ENCODE data around the gene PDGFC.

PDGFC gene

DNA sequence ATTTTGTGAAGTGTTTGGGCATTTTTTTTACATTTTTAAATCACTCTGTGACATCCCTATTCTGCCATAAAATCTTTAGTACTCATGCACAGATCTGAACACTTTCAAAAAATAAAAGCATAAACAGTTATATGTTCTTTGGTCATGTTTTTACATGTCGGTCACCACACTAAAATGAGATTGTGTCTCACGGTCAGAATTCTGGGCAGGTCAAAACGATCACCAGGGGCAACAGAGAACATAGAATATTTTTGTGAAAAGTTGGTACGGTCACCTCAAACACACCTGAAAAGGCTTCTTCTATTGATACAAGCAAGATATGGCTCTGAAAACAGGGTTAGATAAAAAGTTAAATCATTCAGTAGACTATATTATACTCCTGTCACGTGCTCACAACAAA is 189.1 kb downstream of the PDGFC start:
- DNase-seq (ENCODE audit: low read depth), result no peak

- DNase-seq (ENCODE audit: low read depth), result no peak
Observed at GRCh38 chr4:156781852-156782251, 189.7 kb downstream of the PDGFC start.

DNA sequence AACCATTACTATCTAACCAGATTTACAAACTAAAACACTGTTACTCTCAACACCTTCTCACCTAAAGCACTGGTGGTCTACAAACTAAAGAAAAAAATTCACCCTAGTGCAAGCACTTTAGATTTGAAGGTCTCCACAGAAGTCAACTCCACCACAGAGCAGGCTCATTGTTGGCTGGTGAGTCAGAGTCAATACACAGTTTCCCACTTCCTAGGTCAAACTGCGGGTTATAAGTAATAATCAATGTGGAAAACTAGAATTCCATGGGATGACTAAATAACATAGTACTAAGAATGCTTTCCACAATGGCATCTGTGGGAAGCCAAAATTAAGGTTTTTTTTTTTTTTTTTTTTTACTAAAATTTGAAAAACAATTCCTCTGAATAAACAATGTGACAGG is 191.8 kb downstream of the PDGFC start:
- no peak for DNase-seq (ENCODE audit: low read depth)

DNA sequence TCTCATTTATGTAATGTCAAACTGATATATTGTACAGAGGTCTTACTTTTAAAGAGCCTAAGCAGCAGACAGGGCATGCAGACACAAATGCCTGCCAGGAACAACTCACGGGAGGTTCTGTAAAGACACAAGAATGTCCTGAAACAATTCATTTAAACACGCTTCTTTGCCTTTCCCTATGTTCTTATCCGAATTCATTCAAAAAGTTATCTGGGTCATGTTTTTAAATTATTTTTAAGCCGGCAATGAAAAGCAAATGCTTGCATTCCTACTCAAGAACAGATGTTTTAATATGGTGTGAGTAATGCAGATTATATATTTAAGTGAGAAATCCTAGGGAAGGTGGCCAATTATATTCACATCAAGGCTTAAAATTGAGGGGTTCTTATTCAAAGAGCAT is 192.6 kb downstream of the PDGFC start:
- DNase-seq (ENCODE audit: low read depth), result no peak

GRCh38 chr4:156778606-156779005 is 193.0 kb downstream of the PDGFC start:
- DNase-seq (ENCODE audit: low read depth), result no peak

DNA sequence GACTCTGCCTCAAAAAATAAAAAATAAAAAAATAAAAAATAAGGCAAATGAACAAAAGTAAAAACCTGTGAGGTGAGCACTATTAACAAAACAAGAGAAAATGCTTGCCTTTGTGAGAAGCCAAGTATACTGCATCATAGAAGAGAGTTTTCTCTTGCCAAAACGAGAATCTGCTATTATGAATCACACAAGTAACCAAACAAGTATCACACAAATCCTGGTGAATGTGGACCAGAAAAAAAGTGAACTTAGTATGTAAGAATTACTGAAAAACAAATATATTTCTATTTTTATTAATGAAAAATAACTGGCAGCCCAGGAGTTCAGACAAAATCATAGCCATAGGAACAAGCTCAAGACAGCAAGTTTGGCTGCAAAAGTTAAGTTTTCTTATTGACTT is 193.5 kb downstream of the PDGFC start:
- no peak for DNase-seq (ENCODE audit: low read depth)

DNA sequence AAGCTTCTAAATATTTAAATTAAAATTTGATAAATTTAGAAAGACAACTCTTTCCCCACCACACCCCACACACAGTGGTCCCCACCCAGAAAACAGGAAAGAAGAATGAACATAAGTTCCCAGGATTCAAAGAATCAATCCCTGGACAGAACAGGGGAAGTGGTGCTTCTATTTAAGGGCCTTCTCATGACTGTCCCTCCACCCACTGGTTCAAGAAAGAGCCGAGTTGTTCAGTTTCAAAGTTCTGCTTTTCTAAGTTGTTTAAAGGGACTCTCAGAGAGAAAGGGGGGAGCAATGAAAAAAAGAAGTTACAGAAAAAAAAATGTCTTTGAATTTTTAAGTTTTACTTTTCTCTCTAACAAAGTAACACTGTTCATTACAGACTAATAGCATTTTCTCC is 195.8 kb downstream of the PDGFC start:
- DNase-seq (ENCODE audit: low read depth), result no peak

DNA sequence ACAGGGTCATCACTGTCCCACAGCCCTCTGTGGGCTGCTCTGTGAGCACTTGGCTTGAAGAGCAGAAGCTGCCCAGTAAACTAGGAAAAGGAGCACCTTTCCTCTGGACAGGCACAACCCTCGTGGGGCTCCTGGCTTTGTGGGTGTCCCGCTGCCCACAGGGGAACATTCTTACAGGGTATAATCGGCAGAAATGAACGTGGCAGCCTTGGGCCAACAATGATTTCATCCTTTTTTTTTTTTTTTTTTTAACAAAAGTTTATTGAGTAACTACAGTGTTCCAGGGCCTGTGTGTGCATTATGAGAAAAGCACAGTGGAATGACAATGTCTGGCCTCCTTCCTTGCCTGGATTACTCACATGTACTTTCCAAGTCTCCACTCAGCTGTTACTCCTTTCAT is 197.2 kb downstream of the PDGFC start:
- no peak for DNase-seq (ENCODE audit: low read depth)

GRCh38 chr4:156773648-156774357 is 197.8 kb downstream of the PDGFC start:
- DNase-seq (ENCODE audit: low read depth), result no peak

- no peak for DNase-seq (ENCODE audit: low read depth)
Observed at GRCh38 chr4:156771171-156771837, 200.3 kb downstream of the PDGFC start.

GRCh38 chr4:156770140-156770539 is 201.5 kb downstream of the PDGFC start:
- DNase-seq (ENCODE audit: low read depth), result no peak

DNA sequence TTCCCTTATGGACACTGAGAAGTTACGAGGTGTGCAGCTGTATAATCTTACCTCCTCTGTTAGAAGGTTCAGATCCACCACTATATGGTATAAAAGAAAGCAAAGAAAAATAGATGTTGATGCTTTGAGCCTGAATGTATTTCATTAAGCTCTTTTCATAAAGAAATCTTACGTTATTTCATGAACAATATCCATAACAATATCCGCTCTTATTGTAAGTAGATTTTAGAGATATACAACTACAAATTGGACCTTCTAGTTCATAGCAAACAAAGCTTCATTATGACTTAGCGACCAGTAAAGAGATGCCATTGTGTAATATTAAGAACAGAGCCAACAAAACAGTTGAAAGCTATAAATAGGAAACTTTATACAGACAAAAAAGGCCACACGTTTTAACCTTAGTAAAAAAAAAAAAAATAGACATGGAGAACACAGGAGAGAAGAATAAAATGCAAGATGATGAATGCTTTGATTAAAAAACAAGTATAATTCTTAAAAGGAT is 203.6 kb downstream of the PDGFC start:
- DNase-seq (ENCODE audit: low read depth), result no peak

- DNase-seq (ENCODE audit: low read depth), result no peak
Observed at GRCh38 chr4:156766846-156767245, 204.8 kb downstream of the PDGFC start.

DNA sequence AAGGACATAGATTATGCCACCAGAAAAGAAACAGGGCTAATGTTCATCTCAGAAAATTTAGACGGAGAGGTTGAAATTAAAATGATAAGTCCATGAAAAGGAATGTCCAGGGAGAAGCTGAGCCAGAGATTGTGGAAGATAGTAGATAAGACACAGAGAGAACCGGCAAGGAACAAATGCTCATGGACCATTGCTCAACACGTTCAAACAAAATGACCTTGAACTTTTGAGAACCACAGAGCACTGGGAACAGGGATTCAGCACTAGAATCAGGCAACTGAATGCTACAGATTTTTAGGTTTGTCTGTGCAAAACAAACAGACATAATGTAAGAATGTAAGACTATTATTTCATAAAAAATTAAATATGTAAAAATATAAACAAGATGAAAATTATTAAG is 206.3 kb downstream of the PDGFC start:
- no peak for DNase-seq (ENCODE audit: low read depth)

GRCh38 chr4:156764846-156765245 is 206.8 kb downstream of the PDGFC start:
- no peak for DNase-seq (ENCODE audit: low read depth)

DNA sequence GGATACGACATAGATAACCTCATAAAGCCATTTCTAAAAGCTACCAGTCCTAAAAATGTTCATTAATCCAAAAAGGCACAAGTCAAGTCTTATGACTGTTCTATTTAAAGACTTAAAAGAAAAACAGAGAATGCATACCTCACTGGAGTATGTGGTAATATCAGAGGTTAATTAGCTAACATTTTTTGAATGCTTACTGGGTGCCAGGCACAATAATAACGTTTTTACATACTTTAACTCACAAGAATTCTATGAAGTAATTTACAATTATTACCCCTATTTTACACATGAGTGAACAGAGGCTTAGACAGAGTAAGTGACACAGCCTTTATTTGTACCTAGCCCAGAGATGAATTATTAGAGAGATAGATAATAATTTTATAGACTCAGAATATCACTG is 207.5 kb downstream of the PDGFC start:
- no peak for DNase-seq (ENCODE audit: low read depth)

- DNase-seq (ENCODE audit: low read depth), result no peak
Observed at GRCh38 chr4:156763511-156763910, 208.1 kb downstream of the PDGFC start.

GRCh38 chr4:156762851-156763250 is 208.7 kb downstream of the PDGFC start:
- no peak for DNase-seq (ENCODE audit: low read depth)

DNA sequence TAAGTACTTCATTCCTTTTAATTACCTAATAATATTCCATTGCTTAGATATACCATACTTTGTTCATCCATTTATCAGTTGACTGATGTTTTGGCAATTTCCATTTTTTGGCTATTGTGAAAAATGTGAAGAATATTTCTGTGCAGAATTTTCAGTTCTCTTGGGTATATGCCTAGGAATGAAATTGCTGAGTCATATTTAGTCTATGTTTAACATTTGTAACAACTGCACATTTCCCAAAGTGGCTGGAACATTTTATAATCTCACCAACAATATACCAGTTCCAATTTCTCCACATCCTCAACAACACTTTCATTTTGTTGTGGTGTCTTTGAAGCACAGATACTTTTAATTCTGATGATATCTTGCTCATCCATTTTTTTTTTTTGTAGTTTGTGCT is 215.5 kb downstream of the PDGFC start:
- DNase-seq (ENCODE audit: low read depth), result no peak

GRCh38 chr4:156754832-156755570 is 216.6 kb downstream of the PDGFC start:
- no peak for DNase-seq (ENCODE audit: low read depth)

GRCh38 chr4:156751486-156751885 is 220.1 kb downstream of the PDGFC start:
- DNase-seq (ENCODE audit: low read depth), result no peak

- DNase-seq (ENCODE audit: low read depth), result no peak
Observed at GRCh38 chr4:156749426-156750403, 221.9 kb downstream of the PDGFC start.

Data from stimulated activated CD8-positive, alpha-beta memory T cell treated with anti-CD3 and anti-CD28 coated beads, Interleukin-7, amount 100 ng/mL, for 24 hours (primary cell).